OCI-LY7 (cell line): ENCODE data around the gene AWAT1. TPM values are rescaled to one million over a fixed set of nuclear protein-coding genes. Genes with fewer than 3 reads are reported as not detected.

Experiments
- Bru-seq: library from RNA; stranded (reverse); fragments of 400-500 nt; gene quantifications from one replicate; lab custom pipeline; 2021; lab: Mats Ljungman, UMichigan
- BruChase-seq, 2 experiments: library from RNA; stranded (reverse); fragments of 400-500 nt; gene quantifications; one replicate each; lab custom pipeline; 2021; lab: Mats Ljungman, UMichigan
- BruUV-seq: library from RNA; stranded (reverse); fragments of 400-500 nt; replicated peaks from 2 replicates; lab custom pipeline; 2021; lab: Mats Ljungman, UMichigan
- CTCF ChIA-PET: fragments of 300-600 bp; sonication (Branson Sonifier 250); formaldehyde crosslinking; loops from one replicate; lab custom pipeline; 2022; ENCODE audit warnings: antibody characterized with exemption; ENCODE audit not compliant: unreplicated experiment; lab: Charles Lee
- POLR2A ChIA-PET: fragments of 300-600 bp; sonication (Branson Sonifier 250); formaldehyde crosslinking; loops from one replicate; lab custom pipeline; 2022; ENCODE audit warnings: antibody characterized with exemption; lab: Charles Lee
- DNase-seq: peaks from one replicate; pipeline ENCODE4 v3.0.0-alpha.2; 2015; ENCODE audit warnings: low spot score
- H2AFZ ChIP-seq: fragments of 200-600 bp; sonication (generic), shearing (Covaris generic); 2 replicates; pipeline ENCODE4 v1.6.1; 2014; ENCODE audit warnings: mild to moderate bottlenecking, antibody characterized with exemption, low read length, moderate library complexity
- H3K27ac ChIP-seq: fragments of 200-600 bp; sonication (generic); 2 replicates; pipeline ENCODE4 v1.5.1; 2014; ENCODE audit warnings: mixed run types, low read depth, mild to moderate bottlenecking, moderate library complexity, low read length, inconsistent platforms; ENCODE audit not compliant: poor library complexity, severe bottlenecking
- H3K36me3 ChIP-seq: fragments of 200-600 bp; sonication (generic); 2 replicates; pipeline ENCODE4 v1.6.1; 2014; ENCODE audit warnings: mild to moderate bottlenecking, antibody characterized with exemption, low read length, moderate library complexity, mixed read lengths; ENCODE audit not compliant: insufficient read depth
- H3K4me1 ChIP-seq: fragments of 200-600 bp; sonication (generic); 2 replicates; pipeline ENCODE4 v1.5.1; 2014; ENCODE audit warnings: mild to moderate bottlenecking, low read length; ENCODE audit not compliant: insufficient read depth, poor library complexity, severe bottlenecking
- H3K4me2 ChIP-seq: fragments of 200-600 bp; sonication (generic); 2 replicates; pipeline ENCODE4 v1.6.1; 2014; ENCODE audit warnings: mild to moderate bottlenecking, low read length
- H3K4me3 ChIP-seq: fragments of 200-600 bp; sonication (generic); 2 replicates; pipeline ENCODE4 v1.5.1; 2014; ENCODE audit warnings: mild to moderate bottlenecking, low read depth, low read length; ENCODE audit not compliant: poor library complexity, severe bottlenecking
- H3K79me2 ChIP-seq: fragments of 200-600 bp; sonication (generic); 2 replicates; pipeline ENCODE4 v1.6.1; 2016; ENCODE audit warnings: low read depth, mild to moderate bottlenecking, low read length, moderate library complexity, mixed read lengths; ENCODE audit not compliant: insufficient read depth
- H3K9me2 ChIP-seq: fragments of 200-600 bp; sonication (generic); 2 replicates; pipeline ENCODE4 v1.6.1; 2016; ENCODE audit warnings: mild to moderate bottlenecking, low read length, mixed read lengths; ENCODE audit not compliant: insufficient read depth
- H3K9me3 ChIP-seq: fragments of 200-600 bp; sonication (generic); 2 replicates; pipeline ENCODE4 v1.6.1; 2014; ENCODE audit warnings: mild to moderate bottlenecking, mixed run types, low read length, mixed read lengths
- H4K20me1 ChIP-seq: fragments of 200-600 bp; sonication (generic); 2 replicates; pipeline ENCODE4 v1.6.1; 2014; ENCODE audit warnings: mild to moderate bottlenecking, antibody characterized with exemption, low read length, moderate library complexity, mixed read lengths; ENCODE audit not compliant: insufficient read depth
- CTCF ChIP-seq: fragments of 200-600 bp; sonication (generic); conservative IDR thresholded peaks from 2 replicates; pipeline ENCODE4 v1.5.1; 2014; ENCODE audit warnings: mild to moderate bottlenecking, antibody characterized with exemption, low read length, moderate library complexity, mixed read lengths
- EZH2phosphoT487 ChIP-seq: fragments of 200-600 bp; sonication (generic); IDR thresholded peaks from 2 replicates; pipeline ENCODE4 v1.6.1; 2018; ENCODE audit warnings: low read depth, borderline replicate concordance, mild to moderate bottlenecking, mixed run types, antibody characterized with exemption, low read length, moderate library complexity, mixed read lengths
- intact Hi-C: fragments of 100-400 bp; cut with micrococcal nuclease; formaldehyde crosslinking; loops from one replicate; pipeline ENCODE4 v1.10.0; 2022; ENCODE audit not compliant: unreplicated experiment
- long read RNA-seq: library from polyadenylated mRNA; stranded (forward); transcript quantifications from one replicate; pipeline ENCODE4 v2.0.0, GENCODE V29; 2022
- total RNA-seq, 2 experiments: library from RNA; depleted of rRNA in 1 of 2; stranded (reverse); fragments of >200 nt in 1 of 2; shearing (Covaris generic) in 1 of 2; gene quantifications; 2 replicates each; pipeline ENCODE4 v1.2.3, GENCODE V29; 2014 to 2022

AWAT1 gene
- total RNA-seq (2014; rRNA removed; shearing (Covaris generic)) (not detected in 2 replicates), total RNA-seq (2022) (not detected in 2 replicates), Bru-seq, nascent RNA (not detected), BruChase-seq, experiment 1, labeled RNA remaining after a 6-hour chase (not detected), BruChase-seq, experiment 2, labeled RNA remaining after a 2-hour chase (not detected)
- long read RNA-seq, result 0 reads

GRCh38 chrX:70234355-70234754, at the start of gene AWAT1:
Gene AWAT1 (plus strand): TSS chrX:70234655. CDS start chrX:70234696, 41 bp downstream.
- H3K4me2 ChIP-seq, result no peak within 1 kb of the TSS
- BruUV-seq, result no TSS peak
- TF ChIP-seq CTCF, result no peak
- no peak for TF ChIP-seq EZH2phosphoT487

GRCh38 chrX:70190225-70190624, 44.2 kb upstream of the AWAT1 start:
- intact Hi-C loops, result no loop called here
- no peak overlapping the region for H2AFZ ChIP-seq
- TF ChIP-seq CTCF (no peak), EZH2phosphoT487 (no peak)
- H3K4me3 ChIP-seq, result no peak overlapping the region
- H3K4me1 ChIP-seq, result no peaks in the 10 kb centered on the region
- H3K36me3 ChIP-seq, result no peaks in the 10 kb centered on the region
- no peaks in the 10 kb centered on the region for H4K20me1 ChIP-seq
- H3K9me2 ChIP-seq, result no peaks in the 10 kb centered on the region
- ChIA-PET CTCF (no interaction called here), POLR2A (interaction anchor here (0.6 kb wide), 1 partner anchor 293 kb away, joined by 3 read pairs; no protein-coding TSS in a partner anchor)
- H3K9me3 ChIP-seq, result no peaks in the 10 kb centered on the region
- DNase-seq, result no peak
- BruUV-seq, result no TSS peak
- H3K79me2 ChIP-seq, result no peaks in the 10 kb centered on the region
- H3K27ac ChIP-seq, result no peak overlapping the region
- no peak overlapping the region for H3K4me2 ChIP-seq

More at GRCh38 chrX:70234355-70234754, at the start of gene AWAT1:
- Histone ChIP-seq H3K27ac (no peak within 1 kb of the TSS), H3K79me2 (no peaks in the 10 kb centered on the region), H3K9me3 (no peaks in the 10 kb centered on the region), H3K36me3 (no peaks in the 10 kb centered on the region), H3K4me1 (no peaks in the 10 kb centered on the region), H3K9me2 (no peaks in the 10 kb centered on the region), H2AFZ (no peak within 1 kb of the TSS), H4K20me1 (no peaks in the 10 kb centered on the region), H3K4me3 (no peak within 1 kb of the TSS)
- POLR2A ChIA-PET, result no interaction called here
- intact Hi-C loops, result no loop called here
- CTCF ChIA-PET, result no interaction called here
- no peak for DNase-seq
